H1 (cell line): ENCODE results near the gene NHP2. TPM values are rescaled to one million over a fixed set of nuclear protein-coding genes. Genes with fewer than 3 reads are reported as not detected.

Source experiments
- CTCF ChIA-PET: fragments of 300-600 bp; sonication (Branson Sonifier 250); formaldehyde crosslinking; loops from one replicate; lab custom pipeline; 2021; ENCODE audit not compliant: partially characterized antibody; lab: Charles Lee
- POLR2A ChIA-PET: fragments of 300-600 bp; sonication (Branson Sonifier 250); formaldehyde crosslinking; loops from one replicate; lab custom pipeline; 2021; ENCODE audit warnings: inconsistent platforms; ENCODE audit not compliant: partially characterized antibody; lab: Charles Lee
- DNase-seq, 2 experiments: peaks; one replicate each; pipeline versions ENCODE4 v3.0.0 to v3.0.0-alpha.2; 2010 to 2022; ENCODE audit warnings: low spot score in 2 of 2, low read depth in 1 of 2, mixed read lengths in 1 of 2
- FAIRE-seq: peaks from 2 replicates; lab custom pipeline; 2011; peaks lifted over from hg19 to GRCh38; lab: Jason Lieb, UNC
- H2AFZ ChIP-seq: 2 replicates; pipeline ENCODE4 v1.8.1; 2012; ENCODE audit warnings: low read length, inconsistent platforms
- H2AK5ac ChIP-seq: 2 replicates; pipeline ENCODE4 v1.6.1; 2013; ENCODE audit warnings: low read depth, low read length
- H2BK120ac ChIP-seq: replicated peaks from 2 replicates; pipeline ENCODE3; 2013; ENCODE audit warnings: low read depth, low read length, inconsistent platforms
- H2BK12ac ChIP-seq: 2 replicates; pipeline ENCODE4 v1.6.1; 2013; ENCODE audit warnings: low read depth, low read length
- H2BK15ac ChIP-seq: 2 replicates; pipeline ENCODE4 v1.6.1; 2013; ENCODE audit warnings: low read length
- H2BK20ac ChIP-seq: 2 replicates; pipeline ENCODE4 v1.6.1; 2013; ENCODE audit warnings: low read length
- H2BK5ac ChIP-seq: 2 replicates; pipeline ENCODE4 v1.6.1; 2013; ENCODE audit warnings: low read depth, low read length
- H3K14ac ChIP-seq: 2 replicates; pipeline ENCODE4 v1.6.1; 2013; ENCODE audit warnings: inconsistent platforms; ENCODE audit not compliant: insufficient read length
- H3K18ac ChIP-seq: 2 replicates; pipeline ENCODE4 v1.6.1; 2013; ENCODE audit warnings: low read length; ENCODE audit errors: extremely low read depth
- H3K23ac ChIP-seq: 2 replicates; pipeline ENCODE4 v1.6.1; 2013; ENCODE audit warnings: inconsistent platforms; ENCODE audit not compliant: insufficient read length
- H3K23me2 ChIP-seq: 2 replicates; pipeline ENCODE4 v1.6.1; 2013; ENCODE audit warnings: low read depth, low read length
- H3K27ac ChIP-seq: 2 replicates; pipeline ENCODE4 v1.6.1; 2011; ENCODE audit warnings: low read depth, low read length, inconsistent platforms
- H3K27me3 ChIP-seq, 4 experiments: replicated peaks in 1 of 4; 1 replicate in 1 of 4; 2 replicates in 3 of 4; pipeline versions ENCODE4 v1.6.1 to v1.8.1; 2011 to 2013; ENCODE audit warnings: low read length in 3 of 4, mild to moderate bottlenecking in 3 of 4, inconsistent platforms in 2 of 4, mixed read lengths in 2 of 4, moderate library complexity in 1 of 4; ENCODE audit not compliant: control insufficient read depth in 3 of 4, insufficient read depth in 3 of 4; ENCODE audit errors: extremely low read depth in 1 of 4
- H3K36me3 ChIP-seq, 4 experiments: 2 replicates each; pipeline versions ENCODE4 v1.6.1 to v1.8.1; 2011 to 2013; ENCODE audit warnings: mild to moderate bottlenecking in 4 of 4, low read length in 3 of 4, moderate library complexity in 2 of 4, control low read depth in 1 of 4, inconsistent platforms in 1 of 4; ENCODE audit not compliant: insufficient read depth in 4 of 4, control insufficient read depth in 2 of 4
- H3K4ac ChIP-seq: replicated peaks from 2 replicates; pipeline ENCODE3; 2013; ENCODE audit warnings: low read length, low read depth, mixed read lengths, inconsistent platforms; ENCODE audit not compliant: insufficient read length
- H3K4me1 ChIP-seq, 4 experiments: replicated peaks in 1 of 4; 1 replicate in 1 of 4; 2 replicates in 3 of 4; pipeline versions ENCODE4 v1.6.1 to v1.8.1; 2011 to 2013; ENCODE audit warnings: low read length in 3 of 4, inconsistent platforms in 2 of 4, mixed read lengths in 1 of 4; ENCODE audit not compliant: insufficient read depth in 4 of 4, control insufficient read depth in 3 of 4
- H3K4me2 ChIP-seq, 2 experiments: 2 replicates each; pipeline versions ENCODE4 v1.6.1 to v1.8.1; 2011 to 2013; ENCODE audit warnings: low read depth in 2 of 2, low read length in 2 of 2, control low read depth in 1 of 2, inconsistent platforms in 1 of 2, mild to moderate bottlenecking in 1 of 2; ENCODE audit not compliant: insufficient read depth in 1 of 2
- H3K4me3 ChIP-seq, 4 experiments: fragments of 200-600, 300-600 bp in 1 of 4; sonication (generic), shearing (Covaris generic), sonication (Bioruptor Twin) in 1 of 4; 2 replicates each; pipeline versions ENCODE4 v1.5.1 to v1.8.1; 2011 to 2016; ENCODE audit warnings: low read length in 4 of 4, low read depth in 3 of 4, control low read depth in 2 of 4, inconsistent platforms in 2 of 4, mild to moderate bottlenecking in 2 of 4, mixed read lengths in 1 of 4, moderate library complexity in 1 of 4; ENCODE audit not compliant: insufficient read depth in 2 of 4; ENCODE audit errors: extremely low read depth in 1 of 4
- H3K56ac ChIP-seq: replicated peaks from 2 replicates; pipeline ENCODE3; 2013; ENCODE audit warnings: low read depth, mild to moderate bottlenecking, mixed read lengths, low read length, inconsistent platforms; ENCODE audit not compliant: insufficient read length
- H3K79me1 ChIP-seq: 2 replicates; pipeline ENCODE4 v1.6.1; 2013; ENCODE audit warnings: low read depth, low read length, control low read depth
- H3K79me2 ChIP-seq, 2 experiments: 2 replicates each; pipeline versions ENCODE4 v1.6.1 to v1.8.1; 2012 to 2013; ENCODE audit warnings: low read length in 2 of 2, mild to moderate bottlenecking in 2 of 2, inconsistent platforms in 1 of 2; ENCODE audit not compliant: insufficient read depth in 2 of 2, control insufficient read depth in 1 of 2
- H3K9ac ChIP-seq, 4 experiments: replicated peaks in 1 of 4; 1 replicate in 1 of 4; 2 replicates in 3 of 4; pipeline versions ENCODE4 v1.6.1 to v1.8.1; 2011 to 2013; ENCODE audit warnings: low read depth in 3 of 4, low read length in 3 of 4, control low read depth in 2 of 4, mild to moderate bottlenecking in 2 of 4, moderate library complexity in 2 of 4, inconsistent platforms in 1 of 4; ENCODE audit errors: extremely low read depth in 1 of 4
- H3K9me3 ChIP-seq, 2 experiments: 2 replicates each; pipeline versions ENCODE4 v1.6.1 to v1.8.1; 2012 to 2013; ENCODE audit warnings: mild to moderate bottlenecking in 2 of 2, moderate library complexity in 2 of 2, control low read depth in 1 of 2, inconsistent platforms in 1 of 2, low read depth in 1 of 2, low read length in 1 of 2, mixed read lengths in 1 of 2; ENCODE audit not compliant: insufficient read depth in 2 of 2
- H4K20me1 ChIP-seq, 2 experiments: replicated peaks in 1 of 2; 2 replicates each; pipeline versions ENCODE3 to v1.8.1; 2011 to 2013; ENCODE audit warnings: inconsistent platforms in 2 of 2, low read length in 2 of 2, mild to moderate bottlenecking in 1 of 2; ENCODE audit not compliant: insufficient read depth in 2 of 2, control insufficient read depth in 1 of 2
- H4K5ac ChIP-seq: 2 replicates; pipeline ENCODE4 v1.6.1; 2013; ENCODE audit warnings: low read length, low read depth, mixed read lengths, inconsistent platforms; ENCODE audit not compliant: insufficient read length
- H4K8ac ChIP-seq: 2 replicates; pipeline ENCODE4 v1.8.0; 2013; ENCODE audit warnings: mild to moderate bottlenecking, moderate library complexity, low read length, inconsistent platforms; ENCODE audit not compliant: insufficient read depth; ENCODE audit errors: extremely low read depth
- H4K91ac ChIP-seq: replicated peaks from 2 replicates; pipeline ENCODE3; 2013; ENCODE audit warnings: low read length, mixed read lengths, inconsistent platforms; ENCODE audit not compliant: insufficient read length
- EP300 ChIP-seq, 2 experiments: IDR thresholded peaks; 1 replicate in 1 of 2; 2 replicates in 1 of 2; pipeline ENCODE4 v1.6.1; 2011 to 2012; ENCODE audit warnings: low read depth in 2 of 2, low read length in 2 of 2, mild to moderate bottlenecking in 2 of 2, borderline replicate concordance in 1 of 2, inconsistent platforms in 1 of 2, moderate library complexity in 1 of 2
- POLR2AphosphoS5 ChIP-seq: IDR thresholded peaks from 2 replicates; pipeline ENCODE4 v1.6.1; 2011; ENCODE audit warnings: low read depth, low read length
- SP1 ChIP-seq: IDR thresholded peaks from 2 replicates; pipeline ENCODE4 v1.6.1; 2011; ENCODE audit warnings: low read depth, low read length
- SUZ12 ChIP-seq: fragments of 200-600 bp; sonication (generic); IDR thresholded peaks from 2 replicates; pipeline ENCODE4 v1.6.1; 2012; ENCODE audit warnings: mild to moderate bottlenecking, inconsistent platforms, low read length, moderate library complexity, mixed read lengths
- WGBS, 2 experiments: shearing (Covaris generic) in 1 of 2; methylation state at CpG; one replicate each; pipeline versions ENCODE4 v1.1.6 to v1.1.7; 2013 to 2015; ENCODE audit warnings: low lambda C conversion rate in 2 of 2, mixed read lengths in 2 of 2, inconsistent platforms in 1 of 2, low coverage in 1 of 2, missing lambda C conversion rate in 1 of 2; ENCODE audit not compliant: insufficient replicate concordance in 2 of 2, insufficient coverage in 1 of 2, insufficient read length in 1 of 2; ENCODE audit errors: extremely low coverage in 1 of 2, missing lambda C conversion rate in 1 of 2; 5-methylcytosine and 5-hydroxymethylcytosine counted together
- polyA plus RNA-seq, 7 experiments: library from polyadenylated mRNA; depleted of rRNA in 3 of 7; stranded (reverse) in 5 of 7; unstranded in 2 of 7; fragments of >200 nt in 5 of 7; fragments of 200-250 nt in 2 of 7; gene quantifications; 1 replicate in 5 of 7; 2 replicates in 1 of 7; 4 replicates in 1 of 7; pipeline versions ENCODE4 v1.2.1 to v1.2.3, GENCODE V29; 2011 to 2013; ENCODE audit warnings: missing spikeins in 2 of 7, mixed read lengths in 2 of 7
- total RNA-seq: library from RNA; stranded (reverse); fragmentation: NEBNext Ultra II Directional; extraction: Animal tissue kit (Norgen Biotek cat#: 25700); gene quantifications from 2 replicates; pipeline ENCODE4 v1.2.1, GENCODE V29; 2021

Gene NHP2
- total and polyA plus RNA-seq, 2 of the 8 experiments (the other 6 are each of a cell fraction or from before 2014, with no cell fraction given): 241 to 263 TPM

- Histone ChIP-seq H3K9ac (no peak overlapping the region), H3K4me3 (no peak overlapping the region), H3K56ac (peak overlapping the region; percentile 22), H2BK120ac (peak overlapping the region; percentile 80), H3K14ac (no peak overlapping the region), H3K4me1 (peaks cover 12 to 53% (median 29%) of the 10 kb centered on the region in 4 experiments), H3K79me2 (peaks cover 0 to 23% of the 10 kb centered on the region in 2 experiments; a peak in 2 of 4 replicates), H3K4ac (peak overlapping the region; percentile 82), H4K8ac (peak overlapping the region; percentile 75), H3K79me1 (peaks cover 7% of the 10 kb centered on the region), H3K23me2 (no peaks in the 10 kb centered on the region), H3K27ac (peak overlapping the region; percentile 79), H2AFZ (no peak overlapping the region), H3K23ac (no peak overlapping the region), H2BK20ac (peak overlapping the region; percentile 99), H3K36me3 (peaks cover 9 to 29% (median 20%) of the 10 kb centered on the region in 4 experiments; a peak in 7 of 8 replicates), H2AK5ac (peak overlapping the region; percentile 96), H3K27me3 (no peaks in the 10 kb centered on the region), H4K5ac (peak overlapping the region; percentile 59), H4K20me1 (peaks cover 6 to 7% of the 10 kb centered on the region in 2 experiments), H2BK5ac (peak overlapping the region; percentile 96), H2BK15ac (peak overlapping the region; percentile 98; the same call in 1 of the 2 replicates), H3K4me2 (no peak overlapping the region), H4K91ac (peak overlapping the region; percentile 99), H3K18ac (peak overlapping the region; percentile 71), H3K9me3 (no peaks in the 10 kb centered on the region), H2BK12ac (peak overlapping the region; percentile 94)
- WGBS, 2 experiments: 90% methylated on average over 18 of the region's 18 CpGs; no CpG with 5 or more reads in 1 of the 2 experiments
- FAIRE-seq (no peak), DNase-seq (no peak)
- CTCF ChIA-PET: interaction anchor here (0.7 to 12.9 kb wide), 10 partner anchors 8 to 141 kb away, joined by 3 to 189 read pairs (median 10); partner anchors contain the start of genes NHP2 and RMND5B
- POLR2A ChIA-PET: interaction anchor here (1.2 to 40.7 kb wide), 10 partner anchors 8 to 80 kb away, joined by 3 to 1250 read pairs (median 7); partner anchors contain the start of genes HNRNPAB, N4BP3, NHP2 and RMND5B
- TF ChIP-seq SP1 (no peak), EP300 (IDR thresholded peaks at IDR 0.05; ENCODE audit: borderline replicate concordance in 1 of 2, low read depth in 2 of 2, low read length in 2 of 2) (no peak), POLR2AphosphoS5 (peak; percentile 38; the same call in 1 of the 2 replicates), SUZ12 (no peak)
Measured at GRCh38 chr5:178123966-178124925, 29.4 kb downstream of the NHP2 start.
